Activated CD4-positive, alpha-beta T cell treated with anti-CD3 and anti-CD28 coated beads, Interleukin-2, amount 10 ng/mL, durations not matched to agents 7 days and 5 days (primary cell): ENCODE measurements around the gene GPRC5A. TPM values are rescaled to one million over a fixed set of nuclear protein-coding genes. Genes with fewer than 3 reads are reported as not detected.
A peak's percentile ranks its signal among the peaks of the same experiment; 100 is the strongest.

Experiments used
- CTCF ChIA-PET: fragments of 350-600 bp; sonication (Branson Sonifier 250); formaldehyde crosslinking; loops from one replicate; lab custom pipeline; 2021; ENCODE audit warnings: antibody characterized with exemption; lab: Charles Lee
- POLR2A ChIA-PET: fragments of 350-600 bp; sonication (Branson Sonifier 250); formaldehyde crosslinking; loops from one replicate; lab custom pipeline; 2021; ENCODE audit warnings: antibody characterized with exemption; lab: Charles Lee
- DNase-seq: peaks from one replicate; pipeline ENCODE4 v3.0.0-alpha.2; 2020
- H3K27ac Mint-ChIP-seq: one replicate; pipeline ENCODE4 v1.8.0; 2021; ENCODE audit warnings: mild to moderate bottlenecking, moderate library complexity, mixed read lengths
- H3K27me3 Mint-ChIP-seq: one replicate; pipeline ENCODE4 v1.8.0; 2021; ENCODE audit warnings: mixed read lengths
- H3K36me3 Mint-ChIP-seq: one replicate; pipeline ENCODE4 v1.8.0; 2021; ENCODE audit warnings: low read depth, mixed read lengths
- H3K4me1 Mint-ChIP-seq: one replicate; pipeline ENCODE4 v1.8.0; 2021; ENCODE audit warnings: mixed read lengths
- H3K4me3 Mint-ChIP-seq: one replicate; pipeline ENCODE4 v1.8.0; 2021; ENCODE audit warnings: mild to moderate bottlenecking, moderate library complexity, mixed read lengths
- H3K9me3 Mint-ChIP-seq: one replicate; pipeline ENCODE4 v1.8.0; 2021; ENCODE audit warnings: mixed read lengths
- total RNA-seq, 2 experiments: library from RNA; stranded (reverse); gene quantifications; one replicate each; pipeline ENCODE4 v1.2.3, GENCODE V29; 2021

GPRC5A gene
- total RNA-seq, 2 experiments from 2014 or later, result 0.08 to 0.15 TPM

DNA sequence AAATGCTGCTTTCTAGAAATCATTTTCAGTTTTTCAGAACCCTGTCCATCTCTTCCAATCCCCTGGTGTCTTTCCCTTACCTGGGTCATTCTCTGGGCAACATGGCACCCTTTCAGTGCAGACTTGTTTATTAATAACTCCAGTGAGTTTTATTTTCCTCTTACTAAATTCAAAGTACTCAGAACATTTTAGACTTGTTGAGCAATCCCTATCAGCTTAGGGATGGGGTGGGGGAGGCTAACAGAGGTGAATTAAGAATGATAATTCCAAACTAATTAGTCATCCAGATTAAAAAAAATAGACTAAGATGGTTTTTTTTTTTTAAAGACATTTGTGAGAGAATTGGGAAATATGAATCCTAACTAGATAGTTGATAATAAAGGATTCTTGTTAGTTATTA is 10.7 kb downstream of the GPRC5A start:
- DNase-seq, result no peak
- CTCF ChIA-PET, result interaction anchor here (0.6 to 2.0 kb wide), 3 partner anchors 12 to 196 kb away, joined by 3 to 5 read pairs (median 3); no protein-coding TSS in a partner anchor
- H3K4me3 Mint-ChIP-seq, result no peak overlapping the region
- no peaks in the 10 kb centered on the region for H3K9me3 Mint-ChIP-seq
- no peak overlapping the region for H3K27ac Mint-ChIP-seq
- H3K4me1 Mint-ChIP-seq, result peaks cover 22% of the 10 kb centered on the region
- POLR2A ChIA-PET, result no interaction called here
- peaks cover 8% of the 10 kb centered on the region for H3K27me3 Mint-ChIP-seq
- no peaks in the 10 kb centered on the region for H3K36me3 Mint-ChIP-seq

- H3K4me3 Mint-ChIP-seq, result no peak overlapping the region
- no peaks in the 10 kb centered on the region for H3K9me3 Mint-ChIP-seq
- ChIA-PET POLR2A (no interaction called here), CTCF (no interaction called here)
- peaks cover 24% of the 10 kb centered on the region for H3K4me1 Mint-ChIP-seq
- no peaks in the 10 kb centered on the region for H3K36me3 Mint-ChIP-seq
- DNase-seq, result no peak
- H3K27me3 Mint-ChIP-seq, result peaks cover 6% of the 10 kb centered on the region
- H3K27ac Mint-ChIP-seq, result no peak overlapping the region
These were observed 12.6 kb downstream of the GPRC5A start for GRCh38 chr12:12903642-12904609.

DNA sequence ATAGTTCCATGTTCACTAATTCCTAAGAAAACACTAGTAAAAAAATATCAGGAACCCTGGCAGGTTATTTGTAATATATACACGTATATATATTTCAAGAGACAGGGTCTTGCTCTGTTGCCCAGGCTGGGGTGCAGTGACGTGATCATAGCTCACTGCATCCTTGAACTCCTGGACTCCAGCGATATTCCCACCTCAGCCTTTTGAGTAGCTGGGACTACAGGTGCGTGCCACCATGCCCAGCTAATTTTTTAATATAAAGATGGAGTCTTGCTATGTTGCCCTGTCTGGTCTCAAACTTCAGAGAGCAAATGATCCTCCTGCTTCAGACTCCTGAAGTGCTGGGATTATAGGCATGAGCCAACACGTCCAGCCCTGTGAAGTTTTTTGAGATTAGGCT is 16.2 kb downstream of the GPRC5A start:
- ChIA-PET POLR2A (no interaction called here), CTCF (no interaction called here)
- no peak overlapping the region for H3K4me3 Mint-ChIP-seq
- H3K9me3 Mint-ChIP-seq, result no peaks in the 10 kb centered on the region
- peaks cover 2% of the 10 kb centered on the region for H3K27me3 Mint-ChIP-seq
- H3K4me1 Mint-ChIP-seq, result peaks cover 19% of the 10 kb centered on the region
- H3K36me3 Mint-ChIP-seq, result no peaks in the 10 kb centered on the region
- no peak for DNase-seq
- no peak overlapping the region for H3K27ac Mint-ChIP-seq

DNA sequence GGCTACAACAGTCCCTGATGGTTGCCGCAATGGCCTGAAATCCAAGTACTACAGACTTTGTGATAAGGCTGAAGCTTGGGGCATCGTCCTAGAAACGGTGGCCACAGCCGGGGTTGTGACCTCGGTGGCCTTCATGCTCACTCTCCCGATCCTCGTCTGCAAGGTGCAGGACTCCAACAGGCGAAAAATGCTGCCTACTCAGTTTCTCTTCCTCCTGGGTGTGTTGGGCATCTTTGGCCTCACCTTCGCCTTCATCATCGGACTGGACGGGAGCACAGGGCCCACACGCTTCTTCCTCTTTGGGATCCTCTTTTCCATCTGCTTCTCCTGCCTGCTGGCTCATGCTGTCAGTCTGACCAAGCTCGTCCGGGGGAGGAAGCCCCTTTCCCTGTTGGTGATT is 16.9 kb downstream of the GPRC5A start:
- Mint-ChIP-seq H3K27ac (no peak overlapping the region), H3K9me3 (no peaks in the 10 kb centered on the region), H3K4me1 (peaks cover 18% of the 10 kb centered on the region), H3K4me3 (no peak overlapping the region), H3K27me3 (peaks cover 2% of the 10 kb centered on the region), H3K36me3 (no peaks in the 10 kb centered on the region)
- POLR2A ChIA-PET, result no interaction called here
- no peak for DNase-seq
- CTCF ChIA-PET, result interaction anchor here (0.6 to 1.3 kb wide), 3 partner anchors 9 to 304 kb away, joined by 3 to 4 read pairs (median 3); no protein-coding TSS in a partner anchor

- no peaks in the 10 kb centered on the region for H3K36me3 Mint-ChIP-seq
- POLR2A ChIA-PET, result no interaction called here
- CTCF ChIA-PET, result interaction anchor here (1.0 to 1.3 kb wide), 2 partner anchors 29 to 304 kb away, joined by 3 to 4 read pairs; no protein-coding TSS in a partner anchor
- H3K27ac Mint-ChIP-seq, result no peak overlapping the region
- peaks cover 18% of the 10 kb centered on the region for H3K4me1 Mint-ChIP-seq
- H3K27me3 Mint-ChIP-seq, result peaks cover 2% of the 10 kb centered on the region
- no peaks in the 10 kb centered on the region for H3K9me3 Mint-ChIP-seq
- no peak for DNase-seq
- no peak overlapping the region for H3K4me3 Mint-ChIP-seq
These were observed 17.3 kb downstream of the GPRC5A start for GRCh38 chr12:12908711-12909110.

GRCh38 chr12:12909228-12909994 is 18.0 kb downstream of the GPRC5A start:
- no peaks in the 10 kb centered on the region for H3K9me3 Mint-ChIP-seq
- ChIA-PET CTCF (interaction anchor here (1.0 to 1.3 kb wide), 2 partner anchors 30 to 303 kb away, joined by 3 to 4 read pairs; no protein-coding TSS in a partner anchor), POLR2A (no interaction called here)
- H3K4me1 Mint-ChIP-seq, result peaks cover 18% of the 10 kb centered on the region
- no peak for DNase-seq
- H3K27ac Mint-ChIP-seq, result peak overlapping the region; percentile 55
- H3K4me3 Mint-ChIP-seq, result no peak overlapping the region
- H3K36me3 Mint-ChIP-seq, result no peaks in the 10 kb centered on the region
- H3K27me3 Mint-ChIP-seq, result peaks cover 6% of the 10 kb centered on the region

GRCh38 chr12:12909995-12910420 is 18.6 kb downstream of the GPRC5A start:
- H3K9me3 Mint-ChIP-seq, result no peaks in the 10 kb centered on the region
- H3K27ac Mint-ChIP-seq, result peak overlapping the region; percentile 55
- ChIA-PET POLR2A (no interaction called here), CTCF (no interaction called here)
- H3K36me3 Mint-ChIP-seq, result no peaks in the 10 kb centered on the region
- no peak overlapping the region for H3K4me3 Mint-ChIP-seq
- DNase-seq, result no peak
- H3K4me1 Mint-ChIP-seq, result peaks cover 18% of the 10 kb centered on the region
- H3K27me3 Mint-ChIP-seq, result peaks cover 6% of the 10 kb centered on the region

GRCh38 chr12:12912711-12913110 is 21.3 kb downstream of the GPRC5A start:
- peaks cover 12% of the 10 kb centered on the region for H3K27me3 Mint-ChIP-seq
- no peaks in the 10 kb centered on the region for H3K9me3 Mint-ChIP-seq
- DNase-seq, result no peak
- no peak overlapping the region for H3K27ac Mint-ChIP-seq
- POLR2A ChIA-PET, result no interaction called here
- CTCF ChIA-PET, result interaction anchor here (1.4 kb wide), 1 partner anchor 299 kb away, joined by 4 read pairs; no protein-coding TSS in a partner anchor
- H3K4me1 Mint-ChIP-seq, result peaks cover 31% of the 10 kb centered on the region
- no peaks in the 10 kb centered on the region for H3K36me3 Mint-ChIP-seq
- no peak overlapping the region for H3K4me3 Mint-ChIP-seq

DNA sequence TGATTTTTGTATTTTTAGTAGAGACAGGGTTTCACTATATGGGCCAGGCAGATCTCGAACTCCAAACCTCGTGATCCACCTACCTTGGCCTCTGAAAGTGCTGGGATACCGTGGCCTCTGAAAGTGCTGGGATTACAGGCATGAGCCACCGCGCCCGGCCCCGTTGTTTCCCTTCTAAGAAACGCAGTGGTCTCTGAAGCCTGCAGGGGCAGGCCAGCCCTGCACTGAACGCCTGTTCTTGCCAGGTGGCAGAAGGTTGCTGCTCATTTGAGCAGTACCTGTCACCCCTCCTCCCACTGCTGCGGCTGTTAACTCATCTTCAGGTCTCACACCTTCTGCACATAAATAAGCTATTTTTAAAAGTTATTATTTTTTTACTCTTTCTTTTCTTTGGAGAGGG is 24.3 kb downstream of the GPRC5A start:
- Mint-ChIP-seq H3K27ac (no peak overlapping the region), H3K4me1 (peaks cover 13% of the 10 kb centered on the region), H3K9me3 (no peaks in the 10 kb centered on the region), H3K27me3 (peaks cover 12% of the 10 kb centered on the region), H3K4me3 (no peak overlapping the region), H3K36me3 (no peaks in the 10 kb centered on the region)
- ChIA-PET POLR2A (no interaction called here), CTCF (interaction anchor here (0.6 to 2.9 kb wide), 10 partner anchors 11 to 297 kb away, joined by 3 to 15 read pairs (median 4); no protein-coding TSS in a partner anchor)
- no peak for DNase-seq

DNA sequence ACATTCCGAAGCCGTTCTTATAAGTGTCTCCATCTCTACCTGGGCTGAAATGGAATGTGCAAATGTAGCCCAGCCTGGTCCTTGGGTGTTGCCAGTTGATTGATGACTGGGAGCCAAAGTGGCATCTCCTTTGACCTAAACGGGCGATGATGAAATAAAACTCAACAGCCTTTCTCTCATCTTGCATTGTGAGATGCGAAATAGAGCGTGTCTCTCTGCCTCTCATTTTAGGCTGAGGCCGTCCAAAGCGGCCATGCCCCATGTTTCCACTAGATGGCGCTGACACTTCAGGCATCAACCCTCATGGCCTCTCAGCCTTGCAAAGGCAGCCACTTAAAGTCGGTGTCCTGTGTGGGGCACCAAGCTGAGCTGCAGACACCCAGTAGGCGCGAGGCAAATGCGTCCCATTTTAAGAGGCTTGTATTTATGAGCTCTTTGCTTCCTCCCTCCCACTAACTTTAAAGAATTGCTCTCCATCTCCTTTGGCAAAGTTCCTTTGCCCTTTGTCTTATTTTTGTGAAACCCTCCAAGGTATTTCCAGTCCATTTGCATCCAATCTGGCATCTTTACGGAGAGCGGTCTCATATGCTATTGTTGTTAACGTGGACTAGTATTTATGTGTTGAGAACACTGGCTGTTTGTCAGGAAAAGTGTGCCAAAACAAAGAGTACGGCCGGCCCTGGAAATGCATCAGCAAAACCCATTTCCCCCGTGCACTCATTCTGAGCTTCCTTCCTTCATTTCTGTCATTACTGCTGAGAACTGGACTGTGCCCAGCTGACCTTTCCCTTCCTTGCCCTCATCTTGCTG is 25.0 kb downstream of the GPRC5A start:
- peaks cover 12% of the 10 kb centered on the region for H3K27me3 Mint-ChIP-seq
- DNase-seq, result peak; percentile 90
- ChIA-PET CTCF (interaction anchor here (0.8 to 2.9 kb wide), 13 partner anchors 11 to 296 kb away, joined by 3 to 15 read pairs (median 4); no protein-coding TSS in a partner anchor), POLR2A (no interaction called here)
- peaks cover 12% of the 10 kb centered on the region for H3K4me1 Mint-ChIP-seq
- H3K9me3 Mint-ChIP-seq, result no peaks in the 10 kb centered on the region
- no peaks in the 10 kb centered on the region for H3K36me3 Mint-ChIP-seq
- no peak overlapping the region for H3K27ac Mint-ChIP-seq
- H3K4me3 Mint-ChIP-seq, result no peak overlapping the region

DNA sequence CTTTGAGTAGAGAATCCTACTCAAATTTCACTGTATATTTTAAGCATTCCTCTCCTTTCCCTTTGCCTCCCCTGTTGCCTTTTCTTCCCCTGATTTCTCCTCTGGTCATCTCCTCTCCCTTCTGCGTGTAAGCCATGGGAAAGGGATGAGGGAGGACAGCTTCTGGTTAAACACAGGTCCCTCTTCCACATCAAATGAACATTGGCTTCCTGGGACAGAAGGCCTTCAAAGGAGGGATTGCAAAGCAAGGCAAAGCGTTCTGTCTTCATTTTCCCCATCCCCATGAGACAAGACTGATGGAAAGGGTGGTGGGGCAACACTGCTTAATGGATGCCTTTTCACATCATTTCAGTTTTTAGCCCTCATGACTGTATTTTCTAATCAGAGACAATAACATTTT is 26.2 kb downstream of the GPRC5A start:
- POLR2A ChIA-PET, result no interaction called here
- CTCF ChIA-PET, result interaction anchor here (2.9 kb wide), 1 partner anchor 295 kb away, joined by 15 read pairs; no protein-coding TSS in a partner anchor
- no peaks in the 10 kb centered on the region for H3K36me3 Mint-ChIP-seq

More for the DNA sequence above, 26.2 kb downstream of the GPRC5A start:
- Mint-ChIP-seq H3K27me3 (peaks cover 12% of the 10 kb centered on the region), H3K9me3 (no peaks in the 10 kb centered on the region), H3K4me1 (peaks cover 12% of the 10 kb centered on the region), H3K4me3 (no peak overlapping the region), H3K27ac (no peak overlapping the region)
- no peak for DNase-seq
